ENCODE data around the gene BTBD18.

- no peak for TF ChIP-seq CTCF (IDR thresholded peaks at IDR 0.05; ENCODE audit: insufficient read depth, low read length, poor library complexity, severe bottlenecking)
- no peak for TF ChIP-seq EZH2phosphoT487 (conservative IDR thresholded peaks at IDR 0.05; ENCODE audit: low read length)
Measured at GRCh38 chr11:57787920-57788702, 36.5 kb upstream of the BTBD18 start.

Data from SU-DHL-6 (cell line).